Muscle layer of duodenum (tissue), 2 donors: ENCODE measurements around the gene OCLN.
A peak's percentile ranks its signal among the peaks of the same experiment; 100 is the strongest.
"Not testable (repeated sequence)": the region's sequence is repeated elsewhere in the genome, so short reads cannot be mapped to it uniquely, and the experiment has no call there.

Source experiments
- H3K27ac ChIP-seq: one replicate; pipeline ENCODE4 v1.7.0; 2013; ENCODE audit warnings: mild to moderate bottlenecking, low read length
- H3K27me3 ChIP-seq: one replicate; pipeline ENCODE4 v1.7.0; 2013; ENCODE audit warnings: low read depth, mild to moderate bottlenecking, control low read depth, low read length
- H3K36me3 ChIP-seq, 2 donors: one replicate each; pipeline ENCODE4 v1.7.0; 2013; ENCODE audit warnings: low read length in 2 of 2, control low read depth in 1 of 2, mild to moderate bottlenecking in 1 of 2; ENCODE audit not compliant: insufficient read depth in 2 of 2, control insufficient read depth in 1 of 2
- H3K4me1 ChIP-seq, 2 donors: one replicate each; pipeline ENCODE4 v1.7.0; 2013; ENCODE audit warnings: low read length in 2 of 2, mild to moderate bottlenecking in 2 of 2, control low read depth in 1 of 2, moderate library complexity in 1 of 2; ENCODE audit not compliant: insufficient read depth in 2 of 2, control insufficient read depth in 1 of 2
- H3K4me3 ChIP-seq, 2 donors: one replicate each; pipeline ENCODE4 v1.7.0; 2013; ENCODE audit warnings: low read length in 2 of 2, low read depth in 1 of 2, mild to moderate bottlenecking in 1 of 2
- H3K9me3 ChIP-seq, 2 donors: one replicate each; pipeline ENCODE4 v1.7.0; 2013; ENCODE audit warnings: low read length in 2 of 2, control low read depth in 1 of 2, mild to moderate bottlenecking in 1 of 2; ENCODE audit not compliant: control insufficient read depth in 1 of 2
- donor health status: healthy.

Gene OCLN

GRCh38 chr5:69512740-69513260 lies 20.2 kb downstream of the OCLN start:
- Histone ChIP-seq H3K9me3 (no peaks in the 10 kb centered on the region), H3K4me1 (no peaks in the 10 kb centered on the region), H3K36me3 (no peaks in the 10 kb centered on the region), H3K4me3 (no peak overlapping the region), H3K27ac (no peak overlapping the region), H3K27me3 (no peaks in the 10 kb centered on the region)

GRCh38 chr5:69515570-69515969 lies 23.0 kb downstream of the OCLN start:
- not testable (repeated sequence) for H3K27me3 ChIP-seq, H3K27ac ChIP-seq, H3K4me1 ChIP-seq, H3K4me3 ChIP-seq, H3K36me3 ChIP-seq, H3K9me3 ChIP-seq

- no peaks in the 10 kb centered on the region for H3K9me3 ChIP-seq
- no peaks in the 10 kb centered on the region for H3K4me1 ChIP-seq
- H3K27ac ChIP-seq = no peak overlapping the region
Measured at GRCh38 chr5:69516769-69517168, 24.2 kb downstream of the OCLN start.

GRCh38 chr5:69517763-69518212 lies 25.2 kb downstream of the OCLN start:
- no peaks in the 10 kb centered on the region for H3K9me3 ChIP-seq
- H3K27ac ChIP-seq = peak overlapping the region; percentile 64
- H3K4me3 ChIP-seq = no peak overlapping the region
- no peaks in the 10 kb centered on the region for H3K27me3 ChIP-seq
- H3K36me3 ChIP-seq = no peaks in the 10 kb centered on the region
- H3K4me1 ChIP-seq = no peaks in the 10 kb centered on the region

More at GRCh38 chr5:69516769-69517168, 24.2 kb downstream of the OCLN start:
- Histone ChIP-seq H3K4me3 (no peak overlapping the region), H3K36me3 (no peaks in the 10 kb centered on the region), H3K27me3 (no peaks in the 10 kb centered on the region)

- no peaks in the 10 kb centered on the region for H3K9me3 ChIP-seq
- no peaks in the 10 kb centered on the region for H3K4me1 ChIP-seq
- no peak overlapping the region for H3K4me3 ChIP-seq
- H3K27ac ChIP-seq = no peak overlapping the region
- no peaks in the 10 kb centered on the region for H3K36me3 ChIP-seq
- H3K27me3 ChIP-seq = no peaks in the 10 kb centered on the region
Measured at GRCh38 chr5:69519285-69519684, 26.7 kb downstream of the OCLN start.

- Histone ChIP-seq H3K9me3 (no peaks in the 10 kb centered on the region), H3K4me1 (no peaks in the 10 kb centered on the region), H3K36me3 (no peaks in the 10 kb centered on the region), H3K27ac (no peak overlapping the region), H3K27me3 (no peaks in the 10 kb centered on the region), H3K4me3 (no peak overlapping the region)
Measured at GRCh38 chr5:69522035-69522434, 29.4 kb downstream of the OCLN start.

GRCh38 chr5:69525490-69525889 lies 32.9 kb downstream of the OCLN start:
- Histone ChIP-seq H3K9me3 (no peaks in the 10 kb centered on the region), H3K27ac (no peak overlapping the region), H3K27me3 (no peaks in the 10 kb centered on the region), H3K4me3 (no peak overlapping the region), H3K36me3 (no peaks in the 10 kb centered on the region), H3K4me1 (no peaks in the 10 kb centered on the region)

- Histone ChIP-seq H3K27ac (no peak overlapping the region), H3K4me1 (no peaks in the 10 kb centered on the region), H3K9me3 (no peaks in the 10 kb centered on the region), H3K27me3 (no peaks in the 10 kb centered on the region), H3K4me3 (no peak overlapping the region), H3K36me3 (no peaks in the 10 kb centered on the region)
Measured at GRCh38 chr5:69526660-69527059, 34.1 kb downstream of the OCLN start.

GRCh38 chr5:69527128-69527770 lies 34.7 kb downstream of the OCLN start:
- Histone ChIP-seq H3K4me1 (no peaks in the 10 kb centered on the region), H3K9me3 (no peaks in the 10 kb centered on the region), H3K27me3 (no peaks in the 10 kb centered on the region), H3K36me3 (no peaks in the 10 kb centered on the region), H3K27ac (no peak overlapping the region), H3K4me3 (no peak overlapping the region)

GRCh38 chr5:69528035-69528434 lies 35.4 kb downstream of the OCLN start:
- Histone ChIP-seq H3K36me3 (no peaks in the 10 kb centered on the region), H3K27me3 (no peaks in the 10 kb centered on the region), H3K9me3 (no peaks in the 10 kb centered on the region), H3K27ac (no peak overlapping the region), H3K4me1 (no peaks in the 10 kb centered on the region), H3K4me3 (no peak overlapping the region)

- no peak overlapping the region for H3K27ac ChIP-seq
- H3K9me3 ChIP-seq = no peaks in the 10 kb centered on the region
- H3K36me3 ChIP-seq = no peaks in the 10 kb centered on the region
- H3K4me1 ChIP-seq = no peaks in the 10 kb centered on the region
- no peak overlapping the region for H3K4me3 ChIP-seq
- H3K27me3 ChIP-seq = no peaks in the 10 kb centered on the region
Measured at GRCh38 chr5:69528609-69529008, 36.0 kb downstream of the OCLN start.
